Measurements from ENCODE around the gene RMI2.
"Not testable (repeated sequence)": the region's sequence is repeated elsewhere in the genome, so short reads cannot be mapped to it uniquely, and the experiment has no call there.

RMI2 gene

DNA sequence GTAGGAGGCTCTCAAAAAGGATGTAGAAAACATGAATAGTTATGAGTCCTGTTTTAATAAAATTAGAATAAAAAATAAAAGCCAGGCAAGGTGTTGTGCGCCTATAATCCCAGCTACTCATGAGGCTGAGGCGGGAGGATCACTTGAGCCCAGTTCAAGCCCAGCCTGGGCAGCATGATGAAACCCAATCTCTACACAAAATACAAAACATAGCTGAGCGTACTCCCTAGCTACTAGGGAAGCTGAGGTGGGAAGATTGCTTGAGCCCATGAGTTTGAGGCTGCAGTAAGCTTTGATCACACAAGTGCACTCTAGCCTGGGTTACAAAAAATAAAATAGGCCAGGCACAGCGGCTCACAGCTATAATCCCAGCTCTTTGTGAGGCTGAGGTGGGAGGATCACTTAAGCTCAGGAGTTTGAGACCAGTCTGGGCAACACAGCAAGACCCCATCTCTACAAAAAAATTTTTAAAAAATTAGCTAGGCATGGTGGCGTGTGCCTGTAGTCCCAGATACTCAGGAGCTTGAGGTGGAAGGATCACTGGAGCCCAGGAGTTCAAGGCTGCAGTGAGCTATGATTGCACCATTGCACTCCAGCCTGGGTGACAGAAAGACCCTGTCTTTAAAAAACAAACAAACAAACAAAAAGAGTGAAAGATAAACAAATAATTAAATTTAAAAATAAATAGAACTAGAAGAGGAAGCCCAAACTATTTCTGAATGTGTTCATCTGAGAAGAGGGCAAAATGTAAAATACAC is 46.9 kb upstream of the RMI2 start:
- H3K4me3 ChIP-seq (ENCODE audit: low read depth, low read length): no peak overlapping the region
- TF ChIP-seq, protein P1, sequence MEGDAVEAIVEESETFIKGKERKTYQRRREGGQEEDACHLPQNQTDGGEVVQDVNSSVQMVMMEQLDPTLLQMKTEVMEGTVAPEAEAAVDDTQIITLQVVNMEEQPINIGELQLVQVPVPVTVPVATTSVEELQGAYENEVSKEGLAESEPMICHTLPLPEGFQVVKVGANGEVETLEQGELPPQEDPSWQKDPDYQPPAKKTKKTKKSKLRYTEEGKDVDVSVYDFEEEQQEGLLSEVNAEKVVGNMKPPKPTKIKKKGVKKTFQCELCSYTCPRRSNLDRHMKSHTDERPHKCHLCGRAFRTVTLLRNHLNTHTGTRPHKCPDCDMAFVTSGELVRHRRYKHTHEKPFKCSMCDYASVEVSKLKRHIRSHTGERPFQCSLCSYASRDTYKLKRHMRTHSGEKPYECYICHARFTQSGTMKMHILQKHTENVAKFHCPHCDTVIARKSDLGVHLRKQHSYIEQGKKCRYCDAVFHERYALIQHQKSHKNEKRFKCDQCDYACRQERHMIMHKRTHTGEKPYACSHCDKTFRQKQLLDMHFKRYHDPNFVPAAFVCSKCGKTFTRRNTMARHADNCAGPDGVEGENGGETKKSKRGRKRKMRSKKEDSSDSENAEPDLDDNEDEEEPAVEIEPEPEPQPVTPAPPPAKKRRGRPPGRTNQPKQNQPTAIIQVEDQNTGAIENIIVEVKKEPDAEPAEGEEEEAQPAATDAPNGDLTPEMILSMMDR (IDR thresholded peaks at IDR 0.05; ENCODE audit: borderline replicate concordance, insufficient read depth, low read depth, low read length): no peak

- not testable (repeated sequence) for H3K4me3 ChIP-seq (ENCODE audit: low read depth, low read length)
Observed at GRCh38 chr16:11298950-11299547, 46.2 kb upstream of the RMI2 start.

DNA sequence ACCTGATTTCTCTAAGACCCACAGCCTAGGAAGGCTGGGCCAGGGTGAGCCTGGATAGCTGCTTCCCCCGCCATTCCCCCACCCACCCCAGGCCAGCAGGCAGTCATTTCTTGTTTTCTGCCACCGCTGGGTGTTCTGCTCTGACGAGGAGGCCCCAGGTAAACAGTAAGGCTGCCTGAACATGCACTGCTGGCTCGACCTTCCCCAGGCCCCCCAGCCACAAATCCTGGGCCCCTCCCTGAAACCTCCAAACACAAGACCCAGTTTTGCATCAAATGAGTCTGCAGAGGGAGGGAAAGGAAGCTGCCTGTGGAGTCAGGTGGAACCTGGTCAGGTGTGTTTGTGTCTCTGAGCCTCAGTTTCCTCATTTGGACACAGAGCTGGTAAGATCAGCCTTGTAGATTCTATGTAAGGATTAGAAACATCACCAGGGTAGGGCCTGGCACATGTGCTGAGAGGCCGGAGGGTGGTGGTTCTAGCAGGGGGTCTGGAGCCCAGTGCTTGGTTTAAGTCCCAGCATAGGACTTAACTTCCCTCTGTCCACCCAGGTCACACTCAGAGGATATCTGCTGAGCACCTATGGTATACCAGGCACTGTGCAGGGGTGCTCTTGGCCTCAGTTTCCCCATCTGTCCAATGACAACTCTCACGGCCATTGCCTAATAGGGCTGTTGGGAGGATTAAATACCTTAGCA is 45.2 kb upstream of the RMI2 start:
- TF ChIP-seq, protein P1 (IDR thresholded peaks at IDR 0.05; ENCODE audit: borderline replicate concordance, insufficient read depth, low read depth, low read length): no peak
- H3K4me3 ChIP-seq (ENCODE audit: low read depth, low read length): no peak overlapping the region

DNA sequence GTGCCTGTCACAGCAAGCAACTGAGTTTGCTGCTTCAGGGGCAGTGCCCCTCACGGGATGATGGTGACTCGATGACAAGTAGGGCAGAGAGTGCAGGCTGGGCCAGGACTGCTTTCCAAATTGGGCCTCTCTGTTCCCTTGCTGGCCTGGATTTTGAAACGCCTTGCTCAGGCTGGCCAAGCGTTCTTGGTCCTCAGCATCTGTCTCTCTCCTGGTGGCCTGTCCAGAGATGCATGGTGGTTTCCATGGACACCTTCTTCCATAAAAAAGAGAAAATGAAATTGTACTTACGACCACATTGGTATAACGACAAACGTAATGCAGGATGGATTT is 44.7 kb upstream of the RMI2 start:
- H3K4me3 ChIP-seq (ENCODE audit: low read depth, low read length): no peak overlapping the region
- TF ChIP-seq, protein P1 (IDR thresholded peaks at IDR 0.05; ENCODE audit: borderline replicate concordance, insufficient read depth, low read depth, low read length): no peak

GRCh38 chr16:11301645-11302501 is 43.4 kb upstream of the RMI2 start:
- H3K4me3 ChIP-seq (ENCODE audit: low read depth, low read length): no peak overlapping the region
- TF ChIP-seq, protein P1 (IDR thresholded peaks at IDR 0.05; ENCODE audit: borderline replicate concordance, insufficient read depth, low read depth, low read length): no peak

DNA sequence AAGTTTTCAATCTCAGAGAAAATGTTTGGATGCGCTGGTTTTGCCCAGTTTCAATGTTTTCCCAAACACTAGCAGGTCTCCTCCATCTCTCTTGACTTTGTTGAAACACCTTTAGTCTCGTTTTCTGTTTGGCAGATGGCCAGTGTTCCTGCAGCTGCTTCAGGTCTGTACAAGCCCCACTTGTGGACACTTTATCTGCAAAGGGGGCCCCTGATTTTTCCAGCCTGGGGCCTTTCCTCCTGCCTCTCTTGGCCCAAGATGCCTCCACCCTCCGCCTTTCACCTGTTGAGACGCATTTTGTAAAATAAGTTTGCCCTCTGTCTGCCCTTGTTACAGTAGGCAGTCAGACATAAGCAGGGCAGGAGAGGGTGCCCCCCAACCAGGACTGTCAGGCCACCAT is 42.3 kb upstream of the RMI2 start:
- H3K4me3 ChIP-seq (ENCODE audit: low read depth, low read length): no peak overlapping the region
- TF ChIP-seq, protein P1 (IDR thresholded peaks at IDR 0.05; ENCODE audit: borderline replicate concordance, insufficient read depth, low read depth, low read length): no peak

Data from GM12875 (cell line).